SK-N-SH (cell line): ENCODE data around the gene PEDS1.

Experiments
- CHD2 ChIP-seq: fragments of 150-350 bp; IDR thresholded peaks from 2 replicates; pipeline ENCODE4 v1.6.1; 2018; ENCODE audit warnings: low read length; ENCODE audit not compliant: partially characterized antibody
- EP300 ChIP-seq, 2 experiments: IDR thresholded peaks; 2 replicates each; pipeline versions ENCODE4 v1.4.0 to v1.6.1; 2012; ENCODE audit warnings: borderline replicate concordance in 1 of 2, low read depth in 1 of 2, low read length in 1 of 2
- EZH2phosphoT487 ChIP-seq: fragments of 200-600 bp; sonication (generic); IDR thresholded peaks from 2 replicates; pipeline ENCODE4 v1.6.1; 2017; ENCODE audit warnings: low read depth, mixed run types, mild to moderate bottlenecking, antibody characterized with exemption, moderate library complexity, borderline replicate concordance
- NRF1 ChIP-seq: IDR thresholded peaks from 2 replicates; pipeline ENCODE4 v1.6.1; 2012; ENCODE audit warnings: low read depth, mild to moderate bottlenecking, low read length
- POLR2AphosphoS5 ChIP-seq: IDR thresholded peaks from 2 replicates; pipeline ENCODE4 v1.6.1; 2012; ENCODE audit warnings: low read depth, low read length
- RAD21 ChIP-seq: IDR thresholded peaks from 2 replicates; pipeline ENCODE4 v1.6.1; 2012; ENCODE audit warnings: mild to moderate bottlenecking, low read length
- RCOR1 ChIP-seq: fragments of 150-350 bp; IDR thresholded peaks from 2 replicates; pipeline ENCODE4 v1.6.1; 2017; ENCODE audit warnings: antibody characterized with exemption, low read length
- SIN3A ChIP-seq: IDR thresholded peaks from 2 replicates; pipeline ENCODE4 v1.6.1; 2012; ENCODE audit warnings: low read depth, mild to moderate bottlenecking, low read length, moderate library complexity, borderline replicate concordance
- TAF1 ChIP-seq: IDR thresholded peaks from 2 replicates; pipeline ENCODE4 v1.6.1; 2012; ENCODE audit warnings: low read depth, mild to moderate bottlenecking, low read length, moderate library complexity, borderline replicate concordance
- ZBTB33 ChIP-seq: IDR thresholded peaks from 2 replicates; pipeline ENCODE4 v1.4.0; 2012; ENCODE audit warnings: low read depth, borderline replicate concordance
- TF ChIP-seq, protein P1 (sequence below): fragments of 200-600 bp; sonication (generic); IDR thresholded peaks from 2 replicates; pipeline ENCODE4 v1.6.1; 2017; ENCODE audit warnings: antibody characterized with exemption, mild to moderate bottlenecking, moderate library complexity

- TF ChIP-seq NRF1 (no peak), POLR2AphosphoS5 (no peak), ZBTB33 (no peak), EZH2phosphoT487 (no peak), EP300 (IDR thresholded peaks at IDR 0.05; ENCODE audit: borderline replicate concordance in 1 of 2, low read depth in 1 of 2, low read length in 1 of 2) (no peak), TAF1 (no peak), CHD2 (no peak), SIN3A (no peak), RAD21 (no peak), RCOR1 (no peak)
- TF ChIP-seq, protein P1, sequence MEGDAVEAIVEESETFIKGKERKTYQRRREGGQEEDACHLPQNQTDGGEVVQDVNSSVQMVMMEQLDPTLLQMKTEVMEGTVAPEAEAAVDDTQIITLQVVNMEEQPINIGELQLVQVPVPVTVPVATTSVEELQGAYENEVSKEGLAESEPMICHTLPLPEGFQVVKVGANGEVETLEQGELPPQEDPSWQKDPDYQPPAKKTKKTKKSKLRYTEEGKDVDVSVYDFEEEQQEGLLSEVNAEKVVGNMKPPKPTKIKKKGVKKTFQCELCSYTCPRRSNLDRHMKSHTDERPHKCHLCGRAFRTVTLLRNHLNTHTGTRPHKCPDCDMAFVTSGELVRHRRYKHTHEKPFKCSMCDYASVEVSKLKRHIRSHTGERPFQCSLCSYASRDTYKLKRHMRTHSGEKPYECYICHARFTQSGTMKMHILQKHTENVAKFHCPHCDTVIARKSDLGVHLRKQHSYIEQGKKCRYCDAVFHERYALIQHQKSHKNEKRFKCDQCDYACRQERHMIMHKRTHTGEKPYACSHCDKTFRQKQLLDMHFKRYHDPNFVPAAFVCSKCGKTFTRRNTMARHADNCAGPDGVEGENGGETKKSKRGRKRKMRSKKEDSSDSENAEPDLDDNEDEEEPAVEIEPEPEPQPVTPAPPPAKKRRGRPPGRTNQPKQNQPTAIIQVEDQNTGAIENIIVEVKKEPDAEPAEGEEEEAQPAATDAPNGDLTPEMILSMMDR, result no peak
Observed at GRCh38 chr20:50198716-50199115, 45.2 kb upstream of the PEDS1 start.
